Sigmoid colon (tissue), 7 donors: ENCODE data around the gene SLC38A2. TPM values are rescaled to one million over a fixed set of nuclear protein-coding genes. Genes with fewer than 3 reads are reported as not detected.

Experiments
- DNase-seq: peaks from one replicate; pipeline ENCODE4 v3.0.0-alpha.2; 2019
- H3K27ac ChIP-seq, 4 donors: fragments of 200-600 bp; sonication (generic); one replicate each; pipeline ENCODE4 v1.5.1; 2016 to 2019; ENCODE audit warnings: mild to moderate bottlenecking in 1 of 4
- H3K27me3 ChIP-seq, 3 donors: fragments of 200-600 bp; sonication (generic); one replicate each; pipeline ENCODE4 v1.5.1; 2019; ENCODE audit warnings: mild to moderate bottlenecking in 1 of 3
- H3K36me3 ChIP-seq, 4 donors: fragments of 200-600 bp; sonication (generic); one replicate each; pipeline ENCODE4 v1.5.1; 2016 to 2019
- H3K4me1 ChIP-seq, 4 donors: fragments of 200-600 bp; sonication (generic); one replicate each; pipeline ENCODE4 v1.5.1; 2017 to 2019
- H3K4me3 ChIP-seq, 4 donors: fragments of 200-600 bp; sonication (generic); one replicate each; pipeline ENCODE4 v1.5.1; 2017 to 2019; ENCODE audit warnings: mild to moderate bottlenecking in 2 of 4, moderate library complexity in 1 of 4
- H3K9me3 ChIP-seq, 4 donors: fragments of 200-600 bp in 3 of 4; sonication (generic) in 3 of 4; one replicate each; pipeline versions ENCODE4 v1.5.1 to v1.6.1; 2013 to 2019
- EP300 ChIP-seq, 4 donors: sonication (generic); formaldehyde crosslinking; IDR thresholded peaks; one replicate each; pipeline ENCODE4 v1.6.1; 2017; ENCODE audit warnings: antibody characterized with exemption in 4 of 4
- POLR2A ChIP-seq, 2 donors: fragments of 450-650 bp; IDR thresholded peaks; one replicate each; pipeline ENCODE4 v1.6.1; 2016; ENCODE audit warnings: antibody characterized with exemption in 2 of 2, mild to moderate bottlenecking in 2 of 2, moderate library complexity in 2 of 2
- POLR2AphosphoS5 ChIP-seq, 4 donors: sonication (generic); formaldehyde crosslinking; IDR thresholded peaks; one replicate each; pipeline ENCODE4 v1.6.1; 2017; ENCODE audit warnings: antibody characterized with exemption in 4 of 4
- WGBS, 2 donors: extraction: QIAGEN DNeasy Blood & Tissue Kit; methylation state at CpG; one replicate each; pipeline ENCODE4 v1.1.7; 2013; 5-methylcytosine and 5-hydroxymethylcytosine counted together
- intact Hi-C: fragments of 100-400 bp; cut with DNase I; formaldehyde crosslinking; loops from one replicate; pipeline ENCODE4 v1.15.1; 2023
- polyA plus RNA-seq, 3 donors: library from polyadenylated mRNA; stranded (reverse); fragments of 200-250 nt; gene quantifications; one replicate each; pipeline ENCODE4 v1.2.3, GENCODE V29; 2013
- total RNA-seq, 4 donors: library from RNA; depleted of rRNA; stranded (reverse); fragments of >200 nt; gene quantifications; one replicate each; pipeline ENCODE4 v1.1.0, GENCODE V29; 2016
- TF ChIP-seq, protein P1 (sequence below), 4 experiments: fragments of 450-650 bp in 3 of 4; fragments of 200-600 bp in 1 of 4; IDR thresholded peaks; one replicate each; pipeline ENCODE4 v1.5.1; 2016 to 2019; ENCODE audit warnings: antibody characterized with exemption in 4 of 4, mild to moderate bottlenecking in 3 of 4, moderate library complexity in 2 of 4
- donor health status: healthy with polysubstance abuse.
- donor health status: Bipolar disorder and iron deficiency.
- donor health status: healthy.

SLC38A2 gene
- total and polyA plus RNA-seq, 7 donors, result 17.6 to 299 (median 234) TPM

DNA sequence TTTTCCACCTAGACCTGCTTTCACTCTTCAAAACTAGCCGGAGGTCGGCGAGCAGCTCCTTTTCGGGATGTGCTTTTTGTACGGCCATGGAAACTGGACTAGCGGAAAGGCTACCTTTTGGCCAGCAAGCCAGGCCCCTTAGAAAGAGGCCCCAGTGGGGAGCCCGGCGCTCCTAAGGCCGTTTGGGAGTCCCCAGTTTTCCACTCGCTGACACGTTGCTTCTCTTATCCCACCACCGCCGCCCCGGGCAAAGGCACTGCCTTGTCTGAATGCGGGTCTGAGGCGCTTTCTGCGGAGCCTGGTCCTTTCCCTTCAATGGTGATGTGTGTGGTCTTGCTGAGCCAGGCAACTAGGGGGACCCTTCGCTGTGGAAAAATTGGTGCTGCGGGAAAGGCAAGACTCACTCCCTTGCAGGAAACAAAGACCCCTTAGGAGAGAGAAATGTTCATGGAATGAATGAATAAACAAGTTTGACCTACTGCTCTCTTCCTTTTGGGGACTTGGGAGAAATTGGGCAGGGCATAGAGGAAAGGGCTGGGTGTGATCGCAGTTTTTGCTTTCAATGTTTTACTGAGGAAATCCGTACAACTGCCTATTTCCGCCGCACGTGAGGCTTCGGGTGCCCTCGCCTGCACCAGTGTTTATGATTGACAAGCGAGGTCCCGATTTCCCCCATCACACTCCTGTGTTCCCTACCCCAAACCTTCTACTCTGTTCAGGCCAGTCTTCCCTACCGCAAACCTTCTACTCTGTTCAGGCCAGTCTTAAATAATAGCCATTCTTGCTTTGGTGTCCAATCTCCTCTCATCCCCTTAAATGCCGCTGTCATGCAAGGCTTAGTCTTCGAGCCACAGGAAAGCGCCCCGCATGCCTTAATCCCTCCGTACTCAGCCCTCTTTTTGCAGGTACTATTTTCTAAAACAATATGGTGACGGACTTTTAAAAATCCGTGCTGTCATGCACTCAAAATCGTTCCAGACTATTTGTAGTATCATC is 1.0 kb upstream of the SLC38A2 start:
- TF ChIP-seq EP300 (IDR thresholded peaks at IDR 0.05) (no peak), POLR2AphosphoS5 (IDR thresholded peaks at IDR 0.05) (peak in 3 of 4 donors; percentile 4 to 55 (median 16)), POLR2A (IDR thresholded peaks at IDR 0.05) (peak in 1 of 2 donors; percentile 12)
- TF ChIP-seq, protein P1, sequence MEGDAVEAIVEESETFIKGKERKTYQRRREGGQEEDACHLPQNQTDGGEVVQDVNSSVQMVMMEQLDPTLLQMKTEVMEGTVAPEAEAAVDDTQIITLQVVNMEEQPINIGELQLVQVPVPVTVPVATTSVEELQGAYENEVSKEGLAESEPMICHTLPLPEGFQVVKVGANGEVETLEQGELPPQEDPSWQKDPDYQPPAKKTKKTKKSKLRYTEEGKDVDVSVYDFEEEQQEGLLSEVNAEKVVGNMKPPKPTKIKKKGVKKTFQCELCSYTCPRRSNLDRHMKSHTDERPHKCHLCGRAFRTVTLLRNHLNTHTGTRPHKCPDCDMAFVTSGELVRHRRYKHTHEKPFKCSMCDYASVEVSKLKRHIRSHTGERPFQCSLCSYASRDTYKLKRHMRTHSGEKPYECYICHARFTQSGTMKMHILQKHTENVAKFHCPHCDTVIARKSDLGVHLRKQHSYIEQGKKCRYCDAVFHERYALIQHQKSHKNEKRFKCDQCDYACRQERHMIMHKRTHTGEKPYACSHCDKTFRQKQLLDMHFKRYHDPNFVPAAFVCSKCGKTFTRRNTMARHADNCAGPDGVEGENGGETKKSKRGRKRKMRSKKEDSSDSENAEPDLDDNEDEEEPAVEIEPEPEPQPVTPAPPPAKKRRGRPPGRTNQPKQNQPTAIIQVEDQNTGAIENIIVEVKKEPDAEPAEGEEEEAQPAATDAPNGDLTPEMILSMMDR (IDR thresholded peaks at IDR 0.05), result peak in 1 of 4 experiments; percentile 18
- no peaks in the 10 kb centered on the region for H3K27me3 ChIP-seq
- H3K36me3 ChIP-seq, result peaks cover 16 to 26% (median 22%) of the 10 kb centered on the region in 4 donors
- peaks cover 0 to 31% (median 24%) of the 10 kb centered on the region in 4 donors for H3K4me1 ChIP-seq
- DNase-seq, result peak; percentile 82
- 17 to 18% methylated on average over 37 of the region's 37 CpGs for WGBS, 2 donors
- intact Hi-C loops, result loop anchor here (5.0 to 10.0 kb wide), 6 partner anchors 106 to 1149 kb away; partner anchors contain the start of gene SLC38A1
- peak overlapping the region; percentile 64 to 98 (median 90) for H3K4me3 ChIP-seq
- peak overlapping the region; percentile 95 to 99 (median 98) for H3K27ac ChIP-seq
- no peaks in the 10 kb centered on the region for H3K9me3 ChIP-seq

DNA sequence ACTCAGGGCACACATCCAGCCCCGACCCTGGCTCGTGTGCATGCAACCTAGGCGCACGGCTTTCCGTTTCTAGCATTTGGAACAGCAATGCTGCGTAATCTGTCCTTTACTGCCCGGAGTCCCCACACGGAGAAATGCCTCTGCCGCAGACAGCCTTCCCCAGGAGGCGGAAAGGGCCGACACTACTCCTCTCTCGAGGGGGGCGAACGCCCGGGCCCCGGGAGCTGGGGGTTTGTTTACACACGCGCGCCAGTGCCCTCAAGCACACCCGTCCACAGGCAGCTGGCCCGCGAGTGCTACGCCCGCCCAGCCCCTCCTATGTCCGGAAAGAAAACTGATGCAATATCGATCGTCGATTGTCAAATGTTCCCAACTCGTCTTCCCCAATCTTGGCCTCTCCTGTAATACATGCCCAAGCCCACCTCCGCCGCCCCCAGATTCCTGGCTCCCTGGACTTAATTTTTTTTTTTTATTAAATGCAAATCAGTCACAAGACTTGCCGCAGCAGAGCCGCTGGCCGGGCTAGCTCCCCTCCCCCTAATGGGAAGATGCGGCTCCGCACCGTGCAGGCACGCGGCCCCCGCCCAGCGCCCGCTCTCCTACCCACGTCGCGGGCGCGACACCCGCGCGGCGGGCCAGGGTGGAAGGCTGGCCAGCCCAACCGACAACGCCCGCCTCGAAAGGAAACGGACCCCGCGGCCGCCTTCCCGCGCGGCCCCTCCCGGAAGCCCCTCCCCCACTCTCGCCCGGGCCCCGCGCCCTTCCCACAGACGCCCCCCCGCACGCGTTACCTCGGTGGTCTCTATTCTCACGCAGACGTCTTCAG is 642 bp downstream of the SLC38A2 start:
- DNase-seq, result peak; percentile 89
- Histone ChIP-seq H3K4me1 (peaks cover 0 to 48% (median 41%) of the 10 kb centered on the region in 4 donors), H3K9me3 (no peaks in the 10 kb centered on the region), H3K36me3 (peaks cover 19 to 42% (median 38%) of the 10 kb centered on the region in 4 donors), H3K27ac (peak overlapping the region; percentile 95 to 99 (median 98)), H3K4me3 (peak overlapping the region; percentile 64 to 98 (median 90)), H3K27me3 (no peaks in the 10 kb centered on the region)
- WGBS, 2 donors, result 0 to 1% methylated on average over 74 of the region's 74 CpGs
- TF ChIP-seq EP300 (IDR thresholded peaks at IDR 0.05), result no peak
- TF ChIP-seq POLR2AphosphoS5 (IDR thresholded peaks at IDR 0.05), result peak in 2 of 4 donors; percentile 7 to 8
- TF ChIP-seq, protein P1 (IDR thresholded peaks at IDR 0.05), result no peak
- no peak for TF ChIP-seq POLR2A (IDR thresholded peaks at IDR 0.05)
- intact Hi-C loops, result loop anchor here (1.0 to 10.0 kb wide), 10 partner anchors 11 to 1147 kb away; partner anchors contain the start of genes SCAF11 and SLC38A1

DNA sequence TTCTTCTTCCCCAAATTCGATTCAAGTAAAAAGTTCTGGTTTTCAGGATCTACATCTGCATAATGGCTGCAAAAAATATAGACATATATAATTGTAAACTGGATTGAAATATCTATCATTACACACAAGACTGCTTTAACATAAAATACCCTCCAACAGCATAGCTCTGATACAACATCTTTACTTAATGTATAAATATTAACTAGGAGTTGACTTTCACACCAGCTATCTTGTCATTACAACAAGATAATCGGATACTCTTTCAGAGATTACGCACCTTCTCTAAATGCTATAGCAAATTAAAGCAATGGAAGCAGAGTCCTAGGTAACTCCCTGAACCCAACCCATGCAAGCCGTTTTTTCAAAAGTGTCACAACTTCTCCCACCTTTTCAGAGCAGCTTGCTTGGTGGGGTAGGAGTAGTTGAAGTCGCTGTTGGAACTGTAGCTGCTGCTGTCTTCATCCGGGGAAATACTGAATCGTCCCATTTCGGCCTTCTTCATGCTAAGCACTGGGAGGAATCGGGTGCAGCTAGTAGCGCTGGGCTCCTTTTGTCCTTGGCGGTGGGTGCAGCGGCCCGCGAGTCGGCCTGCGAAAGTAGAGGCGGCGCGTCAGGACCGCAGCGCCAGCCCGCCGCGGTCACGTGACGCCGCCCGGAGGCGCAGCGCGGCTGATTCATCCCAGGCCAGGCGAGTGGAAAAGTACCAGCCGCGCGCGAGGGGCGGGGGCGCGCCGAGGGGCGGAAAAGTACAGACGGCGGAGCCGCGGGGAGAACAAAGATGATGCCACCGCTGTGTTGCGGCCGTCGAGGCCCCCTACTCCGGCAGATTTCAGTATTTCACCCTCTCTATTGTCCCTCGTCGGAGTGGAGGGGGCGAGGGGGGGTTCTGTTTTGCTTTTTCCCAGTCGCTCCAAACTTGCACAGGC is 1.5 kb downstream of the SLC38A2 start:
- TF ChIP-seq POLR2A (IDR thresholded peaks at IDR 0.05), result peak; percentile 64 to 69
- peak; percentile 68 to 96 (median 90) for TF ChIP-seq POLR2AphosphoS5 (IDR thresholded peaks at IDR 0.05)
- TF ChIP-seq EP300 (IDR thresholded peaks at IDR 0.05), result peak in 1 of 4 donors; percentile 73
- TF ChIP-seq, protein P1 (IDR thresholded peaks at IDR 0.05), result no peak
- peak overlapping the region; percentile 64 to 98 (median 90) for H3K4me3 ChIP-seq
- 1% methylated on average over 54 of the region's 54 CpGs for WGBS, 2 donors
- intact Hi-C loops, result loop anchor here (2.0 to 10.0 kb wide), 8 partner anchors 104 to 1146 kb away; partner anchors contain the start of gene SLC38A1
- peaks cover 0 to 57% (median 49%) of the 10 kb centered on the region in 4 donors for H3K4me1 ChIP-seq
- peaks cover 20 to 51% (median 46%) of the 10 kb centered on the region in 4 donors for H3K36me3 ChIP-seq
- H3K27ac ChIP-seq, result peak overlapping the region; percentile 95 to 99 (median 98)
- DNase-seq, result peak; percentile 95
- no peaks in the 10 kb centered on the region for H3K9me3 ChIP-seq
- no peaks in the 10 kb centered on the region for H3K27me3 ChIP-seq
